ENCODE results near the gene DDAH1.

The DDAH1 gene

GRCh38 chr1:85467929-85468540, 3.1 kb upstream of the DDAH1 start:
- no peak for DNase-seq

- no peak for DNase-seq
Measured at GRCh38 chr1:85467036-85467435, 2.1 kb upstream of the DDAH1 start.

- no peak for DNase-seq
Measured at GRCh38 chr1:85465786-85466134, 801 bp upstream of the DDAH1 start.

- DNase-seq: peak in 1 of 4 experiments; percentile 12
Measured at GRCh38 chr1:85464497-85465098, 361 bp downstream of the DDAH1 start.

GRCh38 chr1:85463731-85464496, 1.0 kb downstream of the DDAH1 start:
- DNase-seq: no peak

GRCh38 chr1:85462931-85463649, 1.9 kb downstream of the DDAH1 start:
- no peak for DNase-seq

GRCh38 chr1:85461216-85461918, 3.6 kb downstream of the DDAH1 start:
- DNase-seq: no peak

GRCh38 chr1:85460555-85461088, 4.3 kb downstream of the DDAH1 start:
- DNase-seq: no peak

- DNase-seq: no peak
Measured at GRCh38 chr1:85459290-85459689, 5.7 kb downstream of the DDAH1 start.

- no peak for DNase-seq
Measured at GRCh38 chr1:85454214-85454613, 10.7 kb downstream of the DDAH1 start.

GRCh38 chr1:85453640-85454194, 11.2 kb downstream of the DDAH1 start:
- no peak for DNase-seq

- DNase-seq: no peak
Measured at GRCh38 chr1:85452948-85453347, 12.0 kb downstream of the DDAH1 start.

GRCh38 chr1:85451236-85451830, 13.6 kb downstream of the DDAH1 start:
- no peak for DNase-seq

- DNase-seq: no peak
Measured at GRCh38 chr1:85450832-85451231, 14.1 kb downstream of the DDAH1 start.

GRCh38 chr1:85449356-85449755, 15.6 kb downstream of the DDAH1 start:
- no peak for DNase-seq

- DNase-seq: no peak
Measured at GRCh38 chr1:85448358-85448757, 16.6 kb downstream of the DDAH1 start.

- no peak for DNase-seq
Measured at GRCh38 chr1:85447006-85447943, 17.7 kb downstream of the DDAH1 start.

GRCh38 chr1:85445906-85446305, 19.1 kb downstream of the DDAH1 start:
- no peak for DNase-seq

- no peak for DNase-seq
Measured at GRCh38 chr1:85444381-85444780, 20.6 kb downstream of the DDAH1 start.

- no peak for DNase-seq
Measured at GRCh38 chr1:85440612-85441011, 24.3 kb downstream of the DDAH1 start.

- DNase-seq: no peak
Measured at GRCh38 chr1:85438353-85438752, 26.6 kb downstream of the DDAH1 start.
